ENCODE results near the gene SETD7.

DNA sequence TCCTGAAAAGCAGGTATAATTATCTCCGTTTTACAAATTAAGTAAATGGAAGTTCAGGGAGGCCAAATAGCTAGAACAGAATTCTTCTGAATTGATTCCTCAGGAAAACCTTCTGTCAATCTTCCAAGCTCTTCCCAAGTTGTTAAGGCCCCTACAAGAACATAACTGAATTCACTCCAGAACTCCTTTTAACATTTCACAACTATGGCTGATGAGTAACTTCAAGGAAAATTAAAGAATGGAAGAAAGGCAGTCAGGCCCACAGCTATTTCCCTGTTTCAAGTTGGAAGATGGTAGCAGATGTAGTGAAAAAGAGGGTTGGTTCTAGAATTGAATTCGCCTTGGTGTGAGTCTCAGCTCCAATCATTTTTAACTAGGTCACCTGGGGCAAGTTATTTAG is 15.9 kb downstream of the SETD7 start:
- TF ChIP-seq POLR2A (IDR thresholded peaks at IDR 0.05; ENCODE audit: low read depth, low read length) (no peak), TAF1 (IDR thresholded peaks at IDR 0.05; ENCODE audit: borderline replicate concordance, low read depth, low read length) (no peak), POLR2AphosphoS5 (IDR thresholded peaks at IDR 0.05; ENCODE audit: low read depth, low read length) (no peak)
